HEK293T (cell line): ENCODE results near the gene PARD6B.

Experiments
- ARNT ChIP-seq: fragments of 450-650 bp; IDR thresholded peaks from 2 replicates; pipeline ENCODE4 v1.6.1; 2017; ENCODE audit warnings: mild to moderate bottlenecking
- FOXK2 ChIP-seq: fragments of 450-650 bp; IDR thresholded peaks from 2 replicates; pipeline ENCODE4 v1.6.1; 2016; ENCODE audit warnings: mild to moderate bottlenecking
- FOXM1 ChIP-seq: fragments of 450-650 bp; IDR thresholded peaks from 2 replicates; pipeline ENCODE4 v1.6.1; 2017; ENCODE audit warnings: mild to moderate bottlenecking, borderline replicate concordance
- SP1 ChIP-seq: fragments of 450-650 bp; IDR thresholded peaks from 2 replicates; pipeline ENCODE4 v1.6.1; 2017
- TARDBP ChIP-seq: fragments of 450-650 bp; IDR thresholded peaks from 2 replicates; pipeline ENCODE4 v1.6.1; 2016

- TF ChIP-seq TARDBP (no peak), ARNT (no peak), FOXK2 (no peak), FOXM1 (no peak), SP1 (no peak)
Measured at GRCh38 chr20:50695135-50695872, 36.1 kb upstream of the PARD6B start.
